OCI-LY7 (cell line): ENCODE data around the gene ECE1. TPM values are rescaled to one million over a fixed set of nuclear protein-coding genes. Genes with fewer than 3 reads are reported as not detected.

Experiments
- BruUV-seq: library from RNA; stranded (reverse); fragments of 400-500 nt; replicated peaks from 2 replicates; lab custom pipeline; 2021; lab: Mats Ljungman, UMichigan
- CTCF ChIA-PET: fragments of 300-600 bp; sonication (Branson Sonifier 250); formaldehyde crosslinking; loops from one replicate; lab custom pipeline; 2022; ENCODE audit warnings: antibody characterized with exemption; ENCODE audit not compliant: unreplicated experiment; lab: Charles Lee
- POLR2A ChIA-PET: fragments of 300-600 bp; sonication (Branson Sonifier 250); formaldehyde crosslinking; loops from one replicate; lab custom pipeline; 2022; ENCODE audit warnings: antibody characterized with exemption; lab: Charles Lee
- DNase-seq: peaks from one replicate; pipeline ENCODE4 v3.0.0-alpha.2; 2015; ENCODE audit warnings: low spot score
- H2AFZ ChIP-seq: fragments of 200-600 bp; sonication (generic), shearing (Covaris generic); 2 replicates; pipeline ENCODE4 v1.6.1; 2014; ENCODE audit warnings: mild to moderate bottlenecking, antibody characterized with exemption, low read length, moderate library complexity
- H3K27ac ChIP-seq: fragments of 200-600 bp; sonication (generic); 2 replicates; pipeline ENCODE4 v1.5.1; 2014; ENCODE audit warnings: mixed run types, low read depth, mild to moderate bottlenecking, moderate library complexity, low read length, inconsistent platforms; ENCODE audit not compliant: poor library complexity, severe bottlenecking
- H3K36me3 ChIP-seq: fragments of 200-600 bp; sonication (generic); 2 replicates; pipeline ENCODE4 v1.6.1; 2014; ENCODE audit warnings: mild to moderate bottlenecking, antibody characterized with exemption, low read length, moderate library complexity, mixed read lengths; ENCODE audit not compliant: insufficient read depth
- H3K4me1 ChIP-seq: fragments of 200-600 bp; sonication (generic); 2 replicates; pipeline ENCODE4 v1.5.1; 2014; ENCODE audit warnings: mild to moderate bottlenecking, low read length; ENCODE audit not compliant: insufficient read depth, poor library complexity, severe bottlenecking
- H3K4me2 ChIP-seq: fragments of 200-600 bp; sonication (generic); 2 replicates; pipeline ENCODE4 v1.6.1; 2014; ENCODE audit warnings: mild to moderate bottlenecking, low read length
- H3K4me3 ChIP-seq: fragments of 200-600 bp; sonication (generic); 2 replicates; pipeline ENCODE4 v1.5.1; 2014; ENCODE audit warnings: mild to moderate bottlenecking, low read depth, low read length; ENCODE audit not compliant: poor library complexity, severe bottlenecking
- H3K79me2 ChIP-seq: fragments of 200-600 bp; sonication (generic); 2 replicates; pipeline ENCODE4 v1.6.1; 2016; ENCODE audit warnings: low read depth, mild to moderate bottlenecking, low read length, moderate library complexity, mixed read lengths; ENCODE audit not compliant: insufficient read depth
- H3K9me2 ChIP-seq: fragments of 200-600 bp; sonication (generic); 2 replicates; pipeline ENCODE4 v1.6.1; 2016; ENCODE audit warnings: mild to moderate bottlenecking, low read length, mixed read lengths; ENCODE audit not compliant: insufficient read depth
- H3K9me3 ChIP-seq: fragments of 200-600 bp; sonication (generic); 2 replicates; pipeline ENCODE4 v1.6.1; 2014; ENCODE audit warnings: mild to moderate bottlenecking, mixed run types, low read length, mixed read lengths
- H4K20me1 ChIP-seq: fragments of 200-600 bp; sonication (generic); 2 replicates; pipeline ENCODE4 v1.6.1; 2014; ENCODE audit warnings: mild to moderate bottlenecking, antibody characterized with exemption, low read length, moderate library complexity, mixed read lengths; ENCODE audit not compliant: insufficient read depth
- EZH2phosphoT487 ChIP-seq: fragments of 200-600 bp; sonication (generic); IDR thresholded peaks from 2 replicates; pipeline ENCODE4 v1.6.1; 2018; ENCODE audit warnings: low read depth, borderline replicate concordance, mild to moderate bottlenecking, mixed run types, antibody characterized with exemption, low read length, moderate library complexity, mixed read lengths
- intact Hi-C: fragments of 100-400 bp; cut with micrococcal nuclease; formaldehyde crosslinking; loops from one replicate; pipeline ENCODE4 v1.10.0; 2022; ENCODE audit not compliant: unreplicated experiment
- total RNA-seq, 2 experiments: library from RNA; depleted of rRNA in 1 of 2; stranded (reverse); fragments of >200 nt in 1 of 2; shearing (Covaris generic) in 1 of 2; gene quantifications; 2 replicates each; pipeline ENCODE4 v1.2.3, GENCODE V29; 2014 to 2022
- TF ChIP-seq, protein P1 (sequence below): fragments of 200-600 bp; sonication (generic); conservative IDR thresholded peaks from 2 replicates; pipeline ENCODE4 v1.5.1; 2014; ENCODE audit warnings: mild to moderate bottlenecking, antibody characterized with exemption, low read length, moderate library complexity, mixed read lengths

Gene ECE1
- total RNA-seq, 2 experiments from 2014 or later, result 20.0 to 32.8 TPM

DNA sequence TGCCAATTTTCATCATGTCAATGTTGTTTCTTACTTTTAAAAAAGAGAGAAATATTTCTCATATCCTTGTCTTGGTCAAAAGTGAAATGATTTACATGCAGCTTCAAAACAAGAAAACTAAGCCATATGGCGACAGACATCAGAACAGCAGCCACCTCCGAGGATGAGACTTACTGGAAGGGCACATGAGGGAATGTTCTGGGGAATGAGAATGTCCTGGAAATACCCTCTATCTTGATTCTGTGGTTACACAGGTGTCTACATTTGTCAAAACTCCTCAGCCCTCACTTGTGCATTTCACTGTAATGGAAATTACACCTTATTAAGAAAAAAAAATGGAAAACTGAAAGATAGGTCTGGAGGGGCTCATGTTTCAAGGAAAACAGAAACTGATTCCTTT lies 14.2 kb upstream of the ECE1 start:
- POLR2A ChIA-PET, result interaction anchor here (0.7 kb wide), 1 partner anchor 487 kb away, joined by 3 read pairs; no protein-coding TSS in a partner anchor
- no peaks in the 10 kb centered on the region for H3K9me2 ChIP-seq
- no peaks in the 10 kb centered on the region; the same call in 1 of the 2 replicates for H4K20me1 ChIP-seq
- H3K27ac ChIP-seq, result no peak overlapping the region
- no peaks in the 10 kb centered on the region for H3K36me3 ChIP-seq
- no peak for TF ChIP-seq EZH2phosphoT487
- TF ChIP-seq, protein P1, sequence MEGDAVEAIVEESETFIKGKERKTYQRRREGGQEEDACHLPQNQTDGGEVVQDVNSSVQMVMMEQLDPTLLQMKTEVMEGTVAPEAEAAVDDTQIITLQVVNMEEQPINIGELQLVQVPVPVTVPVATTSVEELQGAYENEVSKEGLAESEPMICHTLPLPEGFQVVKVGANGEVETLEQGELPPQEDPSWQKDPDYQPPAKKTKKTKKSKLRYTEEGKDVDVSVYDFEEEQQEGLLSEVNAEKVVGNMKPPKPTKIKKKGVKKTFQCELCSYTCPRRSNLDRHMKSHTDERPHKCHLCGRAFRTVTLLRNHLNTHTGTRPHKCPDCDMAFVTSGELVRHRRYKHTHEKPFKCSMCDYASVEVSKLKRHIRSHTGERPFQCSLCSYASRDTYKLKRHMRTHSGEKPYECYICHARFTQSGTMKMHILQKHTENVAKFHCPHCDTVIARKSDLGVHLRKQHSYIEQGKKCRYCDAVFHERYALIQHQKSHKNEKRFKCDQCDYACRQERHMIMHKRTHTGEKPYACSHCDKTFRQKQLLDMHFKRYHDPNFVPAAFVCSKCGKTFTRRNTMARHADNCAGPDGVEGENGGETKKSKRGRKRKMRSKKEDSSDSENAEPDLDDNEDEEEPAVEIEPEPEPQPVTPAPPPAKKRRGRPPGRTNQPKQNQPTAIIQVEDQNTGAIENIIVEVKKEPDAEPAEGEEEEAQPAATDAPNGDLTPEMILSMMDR, result no peak
- DNase-seq, result no peak
- CTCF ChIA-PET, result no interaction called here
- intact Hi-C loops, result no loop called here
- H3K4me2 ChIP-seq, result no peak overlapping the region
- H3K9me3 ChIP-seq, result no peaks in the 10 kb centered on the region
- no peak overlapping the region for H3K4me3 ChIP-seq
- no TSS peak for BruUV-seq
- peaks cover 14% of the 10 kb centered on the region for H3K4me1 ChIP-seq
- H3K79me2 ChIP-seq, result no peaks in the 10 kb centered on the region
- no peak overlapping the region for H2AFZ ChIP-seq

DNA sequence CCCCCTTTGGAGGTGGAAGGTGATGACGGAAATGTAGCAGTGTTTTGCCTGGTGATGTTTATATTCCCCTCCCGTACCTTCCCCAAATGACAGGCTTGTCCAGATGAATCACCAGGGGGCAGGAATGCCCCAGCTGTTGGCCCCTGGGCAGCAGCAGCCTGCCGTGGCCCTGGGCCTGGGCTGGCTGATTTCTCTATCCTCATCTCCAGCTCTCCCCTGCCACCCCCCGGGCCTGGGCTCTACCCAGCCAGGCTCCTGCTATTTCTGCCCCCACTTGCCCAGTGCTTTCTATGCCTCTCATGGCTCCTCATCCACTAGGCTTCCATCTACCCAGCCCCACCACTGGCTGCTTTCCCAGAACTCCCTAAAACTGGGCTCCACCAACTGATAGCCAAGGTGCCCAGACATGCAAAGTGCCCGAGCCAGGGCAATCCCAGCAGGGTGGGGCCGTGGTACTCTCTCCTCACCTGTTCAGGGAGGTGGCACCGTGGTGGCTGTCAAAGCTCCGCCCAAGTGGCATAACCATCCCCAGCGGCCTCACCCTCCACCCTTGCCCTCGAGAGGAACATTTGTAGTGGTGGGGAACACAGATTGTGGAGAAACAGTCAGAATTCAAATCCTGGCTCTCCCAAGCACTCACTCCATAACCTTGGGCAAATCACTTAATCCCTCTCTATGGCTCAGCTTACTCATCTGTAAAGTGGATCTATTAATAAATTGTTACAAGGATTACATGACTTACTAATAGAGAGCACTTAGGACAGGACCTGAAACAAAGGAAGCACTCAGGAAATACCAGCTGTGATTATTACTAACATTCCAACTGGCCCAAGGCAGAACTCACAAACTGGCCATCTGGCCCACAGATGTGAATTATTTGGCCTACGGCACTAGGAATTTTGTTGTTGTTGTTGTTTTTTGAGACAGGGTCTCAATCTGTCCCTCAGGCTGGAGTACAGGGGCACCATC lies 12.8 kb upstream of the ECE1 start:
- no peaks in the 10 kb centered on the region; the same call in 1 of the 2 replicates for H4K20me1 ChIP-seq
- no peaks in the 10 kb centered on the region for H3K79me2 ChIP-seq
- intact Hi-C loops, result no loop called here
- H2AFZ ChIP-seq, result no peak overlapping the region
- no peak overlapping the region for H3K27ac ChIP-seq
- H3K9me3 ChIP-seq, result no peaks in the 10 kb centered on the region
- peaks cover 21% of the 10 kb centered on the region for H3K4me1 ChIP-seq
- H3K36me3 ChIP-seq, result no peaks in the 10 kb centered on the region
- no peak overlapping the region for H3K4me2 ChIP-seq
- no peaks in the 10 kb centered on the region for H3K9me2 ChIP-seq
- DNase-seq, result no peak
- BruUV-seq, result no TSS peak
- CTCF ChIA-PET, result no interaction called here
- no peak overlapping the region for H3K4me3 ChIP-seq
- TF ChIP-seq, protein P1, result no peak
- no peak for TF ChIP-seq EZH2phosphoT487
- POLR2A ChIA-PET, result no interaction called here
